Left hindlimb (tissue), 1 donor: ENCODE measurements around the gene ZFYVE9.
"Not testable (repeated sequence)": the region's sequence is repeated elsewhere in the genome, so short reads cannot be mapped to it uniquely, and the experiment has no call there.

Experiments used
- DNase-seq: peaks from one replicate; pipeline ENCODE4 v3.0.0-alpha.2; 2018

ZFYVE9 gene

DNA sequence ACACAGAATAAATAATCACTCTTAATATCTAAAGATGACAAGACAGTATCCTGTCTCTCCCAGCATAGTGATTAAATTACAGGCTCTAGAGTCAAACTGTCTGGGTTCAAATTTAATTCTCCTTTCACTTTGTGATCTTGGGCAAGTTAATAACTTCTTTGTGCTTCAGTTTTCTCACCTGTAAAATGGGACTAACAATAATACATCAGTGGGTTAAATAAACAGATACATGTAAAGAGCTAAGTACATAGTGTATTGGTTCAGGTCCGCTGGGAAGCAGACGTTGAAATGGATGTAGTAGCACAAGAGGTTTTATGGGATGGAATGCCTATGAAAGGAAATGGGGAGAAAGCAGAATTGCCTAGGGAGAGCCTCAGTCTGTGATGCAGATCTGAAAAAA is 10.7 kb downstream of the ZFYVE9 start:
- DNase-seq, result no peak

DNA sequence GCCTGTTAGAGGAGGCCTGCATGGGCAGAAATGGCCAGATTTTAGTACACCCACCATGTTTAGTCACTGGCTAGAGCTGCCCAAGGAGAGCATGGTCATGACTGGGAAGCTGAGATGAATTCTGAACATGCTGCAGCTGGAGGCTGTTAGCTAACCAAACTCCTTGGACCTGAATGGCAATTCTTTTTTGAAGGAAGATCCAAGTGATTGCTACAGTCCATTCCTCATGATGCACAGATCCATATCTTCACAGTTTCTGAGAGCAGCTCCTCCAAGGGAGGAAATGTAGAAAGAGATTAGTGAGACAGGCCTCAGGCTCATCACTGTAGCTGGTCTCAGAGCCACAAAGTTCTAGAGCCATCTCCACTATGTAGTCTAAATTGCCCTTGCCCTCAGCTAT is 11.1 kb downstream of the ZFYVE9 start:
- no peak for DNase-seq

DNA sequence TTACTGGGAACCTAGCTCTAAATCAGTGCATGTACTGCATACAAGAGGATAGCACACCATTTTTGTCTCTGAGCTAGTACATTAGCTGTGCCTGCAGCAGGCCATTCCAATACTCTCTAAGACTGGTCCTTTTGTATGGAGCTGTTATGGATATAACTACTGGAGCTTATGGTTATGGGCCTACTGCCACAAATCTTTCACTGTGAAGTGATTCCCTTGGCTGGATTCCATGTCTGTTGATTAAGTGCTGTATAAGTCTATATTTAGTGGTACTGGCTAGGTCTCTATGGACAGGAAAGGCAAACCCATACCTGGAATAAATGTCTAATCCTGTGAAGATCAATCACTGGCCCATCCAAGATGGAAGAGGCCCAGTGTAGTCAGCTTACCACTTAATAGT is 12.0 kb downstream of the ZFYVE9 start:
- DNase-seq, result no peak

DNA sequence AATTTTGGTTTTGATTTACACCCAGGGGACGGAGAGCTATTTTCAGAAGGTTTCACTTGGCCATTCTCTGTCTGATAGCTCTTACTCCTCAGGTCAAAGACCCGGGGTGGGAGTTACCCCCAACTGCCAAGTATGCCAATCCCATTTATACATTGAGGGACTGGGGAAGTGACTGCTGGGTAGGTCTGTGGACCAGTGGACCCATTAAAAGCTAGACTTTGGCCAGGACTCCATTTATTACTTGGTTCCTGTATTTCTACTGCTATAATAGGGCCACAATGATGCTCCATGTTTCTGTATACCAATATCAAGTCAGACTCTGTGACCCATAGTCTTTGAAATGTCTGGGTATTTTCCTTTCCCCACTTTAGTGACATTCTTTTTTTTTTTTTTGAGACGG is 14.6 kb downstream of the ZFYVE9 start:
- no peak for DNase-seq

DNA sequence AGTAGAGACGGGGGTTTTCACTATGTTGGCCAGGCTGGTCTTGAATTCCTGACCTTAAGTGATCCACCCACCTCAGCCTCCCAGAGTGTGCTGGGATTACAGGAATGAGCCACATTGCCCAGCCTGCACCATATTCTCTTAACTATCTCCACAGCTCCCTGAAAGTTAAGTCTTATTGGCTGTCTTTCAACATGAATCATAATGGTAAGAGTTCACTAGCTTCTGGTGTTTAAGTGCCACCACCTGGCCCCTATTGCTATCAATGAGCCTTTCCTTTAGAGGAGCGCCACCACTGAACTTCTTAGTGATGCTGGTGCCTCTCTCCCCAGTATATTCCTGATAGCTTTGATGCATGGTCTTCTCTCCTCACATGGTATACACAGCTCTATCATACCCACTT is 15.7 kb downstream of the ZFYVE9 start:
- DNase-seq, result no peak

DNA sequence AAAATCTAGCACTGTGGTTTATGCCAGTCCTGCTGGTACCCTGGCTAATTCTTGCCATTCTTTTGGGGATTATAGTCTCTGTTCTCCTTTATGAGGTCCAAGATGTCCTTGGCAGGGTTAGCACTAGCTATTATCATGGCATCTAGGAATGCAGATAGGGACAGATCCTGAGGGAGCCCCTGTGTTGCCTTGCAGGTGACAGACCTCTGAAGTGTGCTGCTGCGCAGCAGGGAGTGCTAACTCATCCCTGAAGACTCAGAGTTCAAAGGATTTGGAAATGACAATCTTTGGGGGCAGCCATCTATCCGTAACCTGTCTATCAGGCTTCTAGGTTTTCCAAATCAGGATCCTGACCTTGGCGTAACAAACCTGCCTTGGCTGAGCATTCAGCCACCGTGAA is 16.3 kb downstream of the ZFYVE9 start:
- no peak for DNase-seq

DNA sequence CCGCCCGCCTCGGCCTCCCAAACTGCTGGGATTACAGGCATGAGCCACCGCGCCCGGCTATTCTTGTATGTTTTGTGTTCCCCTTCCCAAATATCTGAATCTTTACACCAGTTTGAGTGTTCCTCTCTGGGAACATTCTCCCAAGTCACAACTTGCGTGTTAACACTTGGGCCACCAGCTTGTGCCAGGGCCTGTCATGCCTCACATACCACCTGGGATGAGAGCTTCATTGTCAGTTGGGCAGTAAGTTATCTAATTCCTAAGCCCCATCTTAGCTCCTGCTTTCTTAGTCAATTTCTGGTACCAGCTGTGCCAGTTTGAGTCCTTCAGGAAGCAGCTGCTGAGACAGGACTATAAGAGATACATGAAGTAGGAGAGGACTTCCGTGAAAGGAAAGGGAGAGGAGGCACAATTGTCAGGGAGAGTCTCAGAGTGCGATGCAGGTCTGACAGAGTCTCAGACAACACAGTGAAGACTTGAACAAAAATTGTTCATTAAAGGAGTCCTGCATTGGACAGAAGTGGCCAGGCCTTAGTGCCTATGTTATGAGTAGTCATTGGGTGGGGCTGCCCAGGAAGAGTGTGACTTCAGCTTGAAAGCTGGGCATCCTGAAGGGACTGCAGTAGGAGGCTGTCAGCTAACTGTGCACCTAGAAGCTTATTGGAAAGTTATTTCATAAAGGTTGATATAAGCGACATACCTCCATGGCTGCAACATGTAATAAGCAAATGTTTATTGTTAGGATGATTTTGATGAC is 17.3 kb downstream of the ZFYVE9 start:
- DNase-seq, result no peak

DNA sequence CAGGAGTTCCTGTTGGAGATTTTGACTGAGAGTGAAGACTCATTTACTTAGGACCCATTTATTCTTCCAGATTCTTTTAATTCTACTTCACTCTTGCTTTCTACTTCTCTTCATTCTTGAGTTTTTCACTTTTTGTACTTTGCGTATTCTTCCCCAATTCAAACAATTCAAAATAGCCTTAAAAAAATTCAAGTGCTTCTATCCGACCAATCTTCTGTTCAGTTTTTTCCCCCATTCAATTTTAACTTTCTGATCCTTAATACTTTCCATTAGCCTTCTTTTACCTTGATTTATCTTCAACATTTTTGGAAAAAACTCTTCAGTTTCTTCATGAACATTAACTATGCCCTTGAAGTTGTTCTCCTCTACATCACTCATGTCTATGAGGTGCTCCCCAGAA is 21.1 kb downstream of the ZFYVE9 start:
- DNase-seq, result no peak

DNA sequence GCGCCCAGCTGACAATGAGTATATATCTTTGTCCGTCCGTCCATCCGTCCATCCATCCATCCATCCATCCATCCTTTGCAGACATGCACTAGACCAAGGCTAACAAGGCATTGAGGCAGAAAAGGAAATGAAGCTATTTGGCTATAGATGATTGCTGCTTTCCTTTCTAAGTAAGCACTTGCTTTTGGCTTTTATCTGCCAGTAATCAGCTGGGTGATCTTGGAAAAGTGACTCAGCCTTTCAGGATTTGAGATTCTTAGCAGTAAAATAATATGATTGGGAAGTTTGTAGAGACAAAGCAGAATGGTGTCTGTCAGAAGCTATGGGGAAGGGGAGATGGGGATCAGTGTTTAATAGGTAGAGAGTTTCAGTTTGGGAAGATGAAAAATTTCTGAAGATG is 22.7 kb downstream of the ZFYVE9 start:
- DNase-seq, result no peak

DNA sequence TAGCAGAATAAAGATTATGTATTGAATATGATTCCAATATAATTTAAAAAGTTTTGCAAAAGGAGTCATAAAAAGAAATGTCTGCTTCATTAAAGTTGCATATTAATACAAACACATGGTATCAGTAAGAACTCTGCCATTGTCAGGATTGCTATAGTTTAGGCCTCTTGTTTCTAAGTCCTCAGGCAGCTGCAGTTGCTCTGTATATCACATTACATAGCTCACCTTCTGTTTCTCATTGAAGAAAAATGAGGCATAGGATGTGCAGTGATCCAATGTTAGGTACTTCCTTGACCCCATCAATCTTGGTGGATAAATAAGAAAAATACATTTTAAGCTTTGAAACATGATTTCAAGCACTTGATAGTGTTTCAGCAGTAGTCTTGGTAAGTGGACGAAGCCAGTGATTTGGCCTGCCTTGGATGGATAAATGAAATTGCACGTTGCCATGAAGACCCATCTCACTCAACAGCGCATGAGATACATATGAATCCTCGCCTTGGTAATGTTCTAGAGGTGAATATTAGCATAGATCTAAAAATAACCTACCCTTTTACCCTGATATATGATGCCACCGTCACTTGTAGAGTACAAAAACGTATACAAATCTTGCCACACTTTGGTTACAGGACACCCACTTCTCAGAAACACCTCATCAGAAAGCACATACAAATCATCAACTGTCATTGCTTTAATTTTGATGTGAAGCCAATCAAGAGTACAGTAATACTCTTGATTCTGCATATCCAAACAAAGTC is 25.3 kb downstream of the ZFYVE9 start:
- DNase-seq, result no peak

DNA sequence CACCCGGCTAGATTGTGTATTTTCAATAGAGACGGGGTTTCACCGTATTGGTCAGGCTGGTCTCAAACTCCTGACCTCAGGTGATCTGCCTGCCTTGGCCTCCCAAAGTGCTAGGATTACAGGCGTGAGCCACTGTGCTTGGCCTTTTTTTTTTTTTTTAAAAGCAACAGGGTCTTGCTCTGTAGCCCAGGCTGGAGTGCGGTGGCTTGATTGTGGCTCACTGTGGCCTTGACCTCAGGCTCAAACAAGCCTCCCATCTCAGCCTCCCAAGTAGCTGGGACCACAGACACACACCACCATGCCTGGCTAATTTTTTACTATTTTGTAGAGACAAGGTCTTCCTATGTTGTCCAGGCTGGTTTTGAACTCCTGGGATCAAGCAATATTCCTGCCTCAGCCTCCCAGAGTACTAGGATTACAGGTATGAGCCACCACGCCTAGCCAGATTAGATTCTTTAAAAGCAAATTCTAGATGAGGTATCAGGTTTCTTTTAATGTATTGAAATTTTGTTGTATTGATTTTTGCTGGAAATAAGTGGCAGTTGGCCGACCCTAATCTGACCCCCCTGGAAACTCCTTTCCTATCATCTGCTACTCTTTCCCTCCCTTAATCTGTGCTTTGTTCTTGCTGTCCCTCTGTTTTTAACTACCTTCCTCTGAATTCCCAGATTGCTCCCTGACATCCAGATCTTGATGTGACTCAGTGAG is 26.6 kb downstream of the ZFYVE9 start:
- DNase-seq, result no peak

DNA sequence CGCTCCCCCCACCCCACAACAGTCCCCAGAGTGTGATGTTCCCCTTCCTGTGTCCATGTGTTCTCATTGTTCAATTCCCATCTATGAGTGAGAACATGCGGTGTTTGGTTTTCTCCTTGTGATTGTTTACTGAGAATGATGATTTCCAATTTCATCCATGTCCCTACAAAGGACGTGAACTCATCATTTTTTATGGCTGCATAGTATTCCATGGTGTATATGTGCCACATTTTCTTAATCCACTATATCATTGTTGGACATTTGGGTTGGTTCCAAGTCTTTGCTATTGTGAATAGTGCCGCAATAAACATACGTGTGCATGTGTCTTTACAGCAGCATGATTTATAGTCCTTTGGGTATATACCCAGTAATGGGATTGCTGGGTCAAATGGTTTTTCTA is 29.3 kb downstream of the ZFYVE9 start:
- not testable (repeated sequence) for DNase-seq

DNA sequence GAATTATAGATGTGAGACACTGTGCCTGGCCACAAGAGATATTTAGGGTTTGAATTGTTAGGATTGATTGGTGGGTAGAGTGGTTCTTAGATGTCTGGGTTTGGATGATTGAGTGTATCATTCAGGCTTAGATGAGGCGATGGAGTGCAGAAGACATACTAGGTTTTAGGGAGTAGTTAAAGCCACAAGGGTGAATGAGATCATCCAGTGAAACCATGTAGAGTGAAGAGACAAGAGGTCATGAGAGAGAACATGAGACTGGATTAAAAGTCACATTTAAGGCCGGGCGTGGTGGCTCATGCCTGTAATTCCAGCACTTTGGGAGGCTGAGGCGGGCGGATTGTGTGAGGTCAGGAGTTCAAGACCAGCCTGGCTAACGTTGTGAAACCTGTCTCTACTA is 37.2 kb downstream of the ZFYVE9 start:
- DNase-seq, result no peak

DNA sequence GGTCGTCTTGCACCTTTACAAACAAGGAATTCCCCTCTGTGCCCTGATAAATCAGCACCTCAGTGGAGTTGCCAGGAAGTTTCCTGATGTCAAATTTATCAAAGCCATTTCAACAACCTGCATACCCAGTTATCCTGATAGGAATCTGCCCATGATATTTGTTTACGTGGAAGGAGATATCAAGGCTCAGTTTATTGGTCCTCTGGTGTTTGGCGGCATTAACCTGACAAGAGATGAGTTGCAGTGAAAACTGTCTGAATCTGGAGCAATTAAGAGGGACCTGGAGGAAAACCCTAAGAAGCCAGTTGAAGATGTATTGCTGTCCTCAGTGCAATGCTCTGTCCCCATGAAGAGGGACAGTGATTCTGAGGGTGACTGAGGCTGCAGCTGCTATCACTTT is 38.3 kb downstream of the ZFYVE9 start:
- DNase-seq, result no peak

DNA sequence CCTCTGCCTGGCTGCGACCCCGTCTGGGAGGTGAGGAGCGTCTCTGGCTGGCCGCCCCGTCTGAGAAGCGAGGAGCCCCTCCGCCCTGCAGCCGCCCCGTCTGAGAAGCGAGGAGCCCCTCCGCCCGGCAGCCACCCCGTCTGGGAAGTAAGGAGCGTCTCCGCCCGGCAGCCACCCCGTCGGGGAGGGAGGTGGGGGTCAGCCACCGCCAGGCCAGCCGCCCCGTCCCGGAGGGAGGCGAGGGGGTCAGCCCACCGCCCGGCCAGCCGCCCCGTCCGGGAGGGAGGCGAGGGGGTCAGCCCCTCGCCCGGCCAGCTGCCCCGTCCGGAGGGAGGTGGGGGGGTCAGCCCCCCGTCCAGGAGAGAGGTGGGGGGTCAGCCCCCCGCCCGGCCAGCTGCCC is 39.9 kb downstream of the ZFYVE9 start:
- DNase-seq, result not testable (repeated sequence)

DNA sequence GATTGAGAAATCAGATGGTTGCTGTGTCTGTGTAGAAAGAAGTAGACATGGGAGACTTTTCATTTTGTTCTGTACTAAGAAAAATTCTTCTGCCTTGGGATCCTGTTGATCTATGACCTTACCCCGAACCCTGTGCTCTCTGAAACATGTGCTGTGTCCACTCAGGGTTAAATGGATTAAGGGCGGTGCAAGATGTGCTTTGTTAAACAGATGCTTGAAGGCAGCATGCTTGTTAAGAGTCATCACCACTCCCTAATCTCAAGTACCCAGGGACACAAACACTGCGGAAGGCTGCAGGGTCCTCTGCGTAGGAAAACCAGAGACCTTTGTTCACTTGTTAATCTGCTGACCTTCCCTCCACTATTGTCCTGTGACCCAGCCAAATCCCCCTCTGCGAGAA is 40.4 kb downstream of the ZFYVE9 start:
- DNase-seq, result not testable (repeated sequence)

DNA sequence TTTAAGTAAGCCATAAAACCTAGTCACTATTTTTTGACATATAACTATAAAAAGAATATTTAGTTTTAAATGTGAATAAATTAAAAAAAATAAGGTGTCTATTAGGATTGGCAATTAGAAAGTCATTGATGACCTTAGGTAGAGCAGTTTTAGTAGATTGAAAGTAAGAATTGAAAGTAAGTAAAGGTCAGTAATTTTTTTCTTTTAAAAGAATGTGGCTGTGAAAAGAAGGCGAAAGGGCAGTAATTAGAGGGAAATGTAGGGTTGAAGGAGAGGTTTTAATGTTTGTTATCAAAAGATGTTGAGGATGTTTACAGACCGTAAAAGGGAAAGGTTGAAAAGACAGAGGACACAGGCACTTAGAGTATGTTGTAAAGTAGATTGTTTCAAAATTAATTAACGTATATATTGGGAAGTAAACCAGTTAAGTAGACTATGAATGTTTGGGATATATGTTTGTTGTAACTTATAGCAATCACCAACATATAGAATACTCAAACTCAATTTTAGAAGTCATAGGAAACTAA is 41.0 kb downstream of the ZFYVE9 start:
- no peak for DNase-seq

DNA sequence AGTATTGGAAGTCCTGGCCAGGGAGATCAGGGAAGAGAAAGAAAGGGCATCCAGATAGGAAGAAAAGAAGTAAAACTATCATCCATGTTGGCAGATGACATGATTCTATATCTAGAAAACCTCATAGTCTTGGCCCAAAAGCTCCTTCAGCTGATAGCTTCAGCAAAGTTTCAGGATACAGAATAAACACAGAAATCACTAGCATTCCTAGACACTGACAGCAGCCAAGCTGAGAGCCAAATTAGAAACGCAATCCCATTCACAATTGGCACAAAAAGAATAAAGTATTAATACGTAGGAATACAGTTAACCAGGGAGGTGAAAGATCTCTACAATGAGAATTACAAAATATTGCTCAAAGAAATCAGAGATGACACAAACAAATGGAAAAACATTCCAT is 44.6 kb downstream of the ZFYVE9 start:
- no peak for DNase-seq

DNA sequence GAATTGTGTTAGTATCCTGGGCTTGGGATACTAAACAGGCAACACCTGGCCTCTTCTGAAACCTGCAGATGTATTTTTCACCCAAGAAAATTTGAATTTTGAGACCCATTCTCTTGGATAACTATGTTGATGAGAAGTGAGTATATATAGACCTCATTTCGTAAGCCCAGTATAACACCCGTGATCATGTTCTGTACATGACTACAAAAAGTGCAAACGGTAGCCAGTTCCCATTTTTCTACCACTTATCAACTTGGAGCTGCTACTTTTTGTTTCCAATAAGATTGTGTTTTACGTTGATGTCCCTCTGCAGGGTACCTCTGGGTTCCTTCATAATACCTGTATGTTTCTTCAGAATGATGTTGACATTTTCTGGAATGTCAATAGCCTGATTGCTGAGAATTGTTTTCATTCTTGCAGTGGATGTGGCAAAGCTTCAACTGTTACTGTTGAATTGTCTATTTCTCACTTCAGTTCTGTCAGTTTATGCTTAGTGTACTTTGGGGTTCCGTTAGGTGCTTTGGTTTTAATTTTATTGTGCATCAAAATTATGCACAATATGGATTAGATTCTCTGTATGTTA is 48.1 kb downstream of the ZFYVE9 start:
- no peak for DNase-seq

DNA sequence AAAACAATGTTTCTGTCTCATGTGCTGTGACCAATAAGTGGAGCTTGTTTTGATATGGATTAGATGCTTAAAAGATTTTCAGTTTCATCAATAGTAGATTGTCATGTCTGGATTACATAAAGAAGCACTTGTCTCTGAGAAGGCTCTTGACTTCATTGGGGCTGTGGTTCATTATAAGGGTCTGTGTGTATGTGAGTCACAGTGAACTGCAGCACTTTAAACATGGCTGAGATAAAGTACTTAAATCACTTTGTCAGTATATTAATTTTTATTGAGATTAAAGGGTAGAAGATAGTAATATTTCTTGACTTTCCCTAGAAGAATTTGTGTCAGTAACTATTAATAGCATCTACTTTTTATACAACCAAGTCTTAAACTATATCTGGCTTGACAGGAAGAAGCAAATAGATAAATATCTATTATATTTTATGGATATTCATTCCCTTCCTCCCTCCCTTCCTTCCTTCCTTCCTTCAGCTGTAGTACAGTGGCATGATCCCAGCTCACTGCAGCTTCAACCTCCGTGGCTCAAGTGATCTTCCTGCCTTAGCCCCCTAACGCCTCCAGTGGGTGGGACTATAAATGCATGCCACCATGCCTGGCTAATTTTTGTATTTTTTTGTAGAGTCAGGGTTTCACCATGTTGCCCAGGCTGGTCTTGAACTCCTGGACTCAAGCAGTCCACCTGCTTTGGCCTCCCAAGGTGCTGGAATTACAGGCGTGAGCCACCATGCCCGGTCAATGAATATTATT is 48.8 kb downstream of the ZFYVE9 start:
- DNase-seq, result no peak

DNA sequence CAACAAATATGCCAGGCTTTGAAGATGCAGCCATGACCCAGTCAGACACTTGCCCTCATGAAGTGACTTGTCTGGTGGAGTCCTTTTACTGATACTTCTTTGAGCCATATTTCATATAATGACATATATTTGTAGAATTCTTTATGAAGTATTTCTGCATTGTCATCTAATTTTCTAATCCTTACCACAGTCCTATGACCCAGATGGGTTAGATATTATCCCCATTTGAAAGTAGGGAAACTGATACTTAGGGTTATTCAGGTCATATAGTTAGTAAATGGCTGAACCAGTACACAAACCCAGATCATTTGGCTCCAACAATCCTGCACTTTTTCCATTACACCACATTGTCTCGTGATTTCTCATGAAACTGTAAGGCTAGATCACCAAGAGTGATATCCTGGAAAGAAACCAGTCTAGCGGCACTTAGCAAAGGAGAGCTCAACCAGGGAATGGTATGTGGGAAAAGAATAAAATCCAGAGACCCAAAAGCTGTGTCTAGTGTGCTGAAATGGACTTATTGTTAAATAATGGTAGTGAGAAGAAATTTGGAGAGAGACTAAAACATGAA is 49.6 kb downstream of the ZFYVE9 start:
- no peak for DNase-seq

DNA sequence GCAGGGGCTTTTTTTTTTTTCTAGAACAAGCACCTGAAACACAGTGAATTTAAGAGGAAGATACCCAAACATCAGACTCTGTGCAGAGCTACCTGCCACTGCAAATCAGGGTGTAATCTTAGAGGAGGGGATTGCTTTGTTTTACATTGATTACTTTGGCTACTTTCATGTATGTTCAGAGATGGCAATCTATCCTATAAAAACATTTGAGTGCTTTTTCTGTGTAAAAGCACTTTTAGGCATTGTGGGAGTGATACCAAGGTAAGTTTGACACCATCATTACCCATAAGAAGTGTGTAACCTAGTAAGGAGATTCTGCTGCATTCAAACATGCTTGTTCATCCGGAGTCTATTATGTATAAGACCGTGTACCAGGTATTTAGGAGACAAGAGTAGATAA is 50.1 kb downstream of the ZFYVE9 start:
- no peak for DNase-seq
